GM23338 (cell line): ENCODE measurements around the gene WDR41.

ENCODE experiments used
- EZH2 ChIP-seq: fragments of 200-600 bp; sonication (generic); IDR thresholded peaks from one replicate; pipeline ENCODE4 v1.8.0; 2017; ENCODE audit warnings: antibody characterized with exemption, mild to moderate bottlenecking, low read depth; ENCODE audit not compliant: unreplicated experiment
- TF ChIP-seq, protein P1 (sequence below), 2 experiments: fragments of 200-600 bp in 1 of 2; sonication (generic) in 1 of 2; conservative IDR thresholded peaks; 2 replicates each; pipeline versions ENCODE4 v1.5.1 to v1.6.1; 2016 to 2017; ENCODE audit warnings: antibody characterized with exemption in 2 of 2, low read depth in 2 of 2, mild to moderate bottlenecking in 2 of 2, moderate library complexity in 1 of 2
- TF ChIP-seq, protein P2 (sequence below): IDR thresholded peaks from one replicate; pipeline ENCODE4 v1.6.1; 2018; ENCODE audit warnings: antibody characterized with exemption; ENCODE audit not compliant: unreplicated experiment

DNA sequence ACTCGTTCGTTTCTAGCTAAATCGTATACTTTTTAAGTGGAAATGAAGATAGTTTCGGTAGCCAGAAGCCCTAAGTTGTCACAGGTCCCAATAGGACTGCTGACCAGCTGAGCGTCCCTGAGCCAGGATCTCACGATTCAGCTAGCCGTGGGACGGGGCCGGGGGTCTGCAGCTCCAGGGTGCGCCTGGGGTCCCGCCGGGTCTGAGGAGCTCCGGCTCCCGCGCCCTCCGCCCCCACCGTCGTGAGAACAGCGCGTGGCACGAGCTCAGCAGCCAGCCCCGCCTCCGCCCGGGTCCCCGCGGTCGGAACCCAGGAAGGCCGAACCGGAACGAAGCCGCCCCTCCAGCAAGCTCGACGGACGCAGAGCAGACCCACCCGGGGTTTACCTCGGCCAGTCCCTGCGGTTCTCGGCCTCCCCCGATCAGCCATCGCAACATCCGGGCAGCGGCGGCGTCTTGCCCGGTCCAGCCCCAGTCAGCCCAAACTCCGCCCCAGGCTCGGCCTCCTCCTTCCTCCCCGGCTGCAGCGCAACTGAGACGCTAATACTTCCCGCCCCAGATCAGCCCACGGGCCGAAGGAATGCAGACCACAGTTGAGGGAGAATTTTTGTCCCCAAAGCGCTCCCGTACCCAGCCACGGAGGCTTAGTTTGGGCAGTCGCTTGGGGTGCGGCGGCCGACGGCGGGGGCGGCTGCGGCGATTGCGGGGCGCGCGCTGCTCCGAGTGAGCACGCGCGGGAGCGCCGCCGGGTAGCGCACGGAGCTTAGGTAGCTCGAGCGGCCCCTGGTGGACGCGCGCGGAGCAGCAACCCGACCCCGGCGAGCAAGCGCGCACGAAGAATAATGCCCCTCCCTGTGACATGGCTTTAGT is at the start of gene WDR41:
- TF ChIP-seq, protein P1, sequence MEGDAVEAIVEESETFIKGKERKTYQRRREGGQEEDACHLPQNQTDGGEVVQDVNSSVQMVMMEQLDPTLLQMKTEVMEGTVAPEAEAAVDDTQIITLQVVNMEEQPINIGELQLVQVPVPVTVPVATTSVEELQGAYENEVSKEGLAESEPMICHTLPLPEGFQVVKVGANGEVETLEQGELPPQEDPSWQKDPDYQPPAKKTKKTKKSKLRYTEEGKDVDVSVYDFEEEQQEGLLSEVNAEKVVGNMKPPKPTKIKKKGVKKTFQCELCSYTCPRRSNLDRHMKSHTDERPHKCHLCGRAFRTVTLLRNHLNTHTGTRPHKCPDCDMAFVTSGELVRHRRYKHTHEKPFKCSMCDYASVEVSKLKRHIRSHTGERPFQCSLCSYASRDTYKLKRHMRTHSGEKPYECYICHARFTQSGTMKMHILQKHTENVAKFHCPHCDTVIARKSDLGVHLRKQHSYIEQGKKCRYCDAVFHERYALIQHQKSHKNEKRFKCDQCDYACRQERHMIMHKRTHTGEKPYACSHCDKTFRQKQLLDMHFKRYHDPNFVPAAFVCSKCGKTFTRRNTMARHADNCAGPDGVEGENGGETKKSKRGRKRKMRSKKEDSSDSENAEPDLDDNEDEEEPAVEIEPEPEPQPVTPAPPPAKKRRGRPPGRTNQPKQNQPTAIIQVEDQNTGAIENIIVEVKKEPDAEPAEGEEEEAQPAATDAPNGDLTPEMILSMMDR (conservative IDR thresholded peaks at IDR 0.05; ENCODE audit: low read depth in 2 of 2): peak; percentile 67 to 85
- no peak for TF ChIP-seq EZH2
- TF ChIP-seq, protein P2, sequence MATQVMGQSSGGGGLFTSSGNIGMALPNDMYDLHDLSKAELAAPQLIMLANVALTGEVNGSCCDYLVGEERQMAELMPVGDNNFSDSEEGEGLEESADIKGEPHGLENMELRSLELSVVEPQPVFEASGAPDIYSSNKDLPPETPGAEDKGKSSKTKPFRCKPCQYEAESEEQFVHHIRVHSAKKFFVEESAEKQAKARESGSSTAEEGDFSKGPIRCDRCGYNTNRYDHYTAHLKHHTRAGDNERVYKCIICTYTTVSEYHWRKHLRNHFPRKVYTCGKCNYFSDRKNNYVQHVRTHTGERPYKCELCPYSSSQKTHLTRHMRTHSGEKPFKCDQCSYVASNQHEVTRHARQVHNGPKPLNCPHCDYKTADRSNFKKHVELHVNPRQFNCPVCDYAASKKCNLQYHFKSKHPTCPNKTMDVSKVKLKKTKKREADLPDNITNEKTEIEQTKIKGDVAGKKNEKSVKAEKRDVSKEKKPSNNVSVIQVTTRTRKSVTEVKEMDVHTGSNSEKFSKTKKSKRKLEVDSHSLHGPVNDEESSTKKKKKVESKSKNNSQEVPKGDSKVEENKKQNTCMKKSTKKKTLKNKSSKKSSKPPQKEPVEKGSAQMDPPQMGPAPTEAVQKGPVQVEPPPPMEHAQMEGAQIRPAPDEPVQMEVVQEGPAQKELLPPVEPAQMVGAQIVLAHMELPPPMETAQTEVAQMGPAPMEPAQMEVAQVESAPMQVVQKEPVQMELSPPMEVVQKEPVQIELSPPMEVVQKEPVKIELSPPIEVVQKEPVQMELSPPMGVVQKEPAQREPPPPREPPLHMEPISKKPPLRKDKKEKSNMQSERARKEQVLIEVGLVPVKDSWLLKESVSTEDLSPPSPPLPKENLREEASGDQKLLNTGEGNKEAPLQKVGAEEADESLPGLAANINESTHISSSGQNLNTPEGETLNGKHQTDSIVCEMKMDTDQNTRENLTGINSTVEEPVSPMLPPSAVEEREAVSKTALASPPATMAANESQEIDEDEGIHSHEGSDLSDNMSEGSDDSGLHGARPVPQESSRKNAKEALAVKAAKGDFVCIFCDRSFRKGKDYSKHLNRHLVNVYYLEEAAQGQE: no peak
